ENCODE measurements around the gene FOXO3. TPM values are rescaled to one million over a fixed set of nuclear protein-coding genes. Genes with fewer than 3 reads are reported as not detected.

Gene FOXO3
- total and polyA plus RNA-seq, 2 of the 8 experiments (the other 6 are each of a cell fraction or from before 2014, with no cell fraction given): 13.1 to 19.3 TPM

DNA sequence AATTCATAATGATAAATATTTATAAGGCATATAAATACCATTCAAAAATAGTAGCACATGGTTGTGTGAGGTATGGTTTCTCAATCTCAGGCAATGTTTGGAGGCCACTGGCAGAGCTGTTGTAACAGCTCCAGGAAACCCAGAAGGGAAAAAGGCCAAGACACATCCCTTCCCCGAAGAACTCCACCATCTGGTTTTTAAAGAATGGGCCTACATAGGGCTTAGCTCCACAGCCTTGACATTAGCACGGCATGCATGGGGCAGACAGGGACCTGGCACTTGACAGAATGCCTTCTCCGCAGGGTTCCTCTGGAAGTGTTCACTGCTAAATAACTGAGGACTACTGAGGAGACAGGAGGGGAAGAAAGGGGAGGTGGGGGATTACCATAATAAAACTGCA, 16.1 kb upstream of the FOXO3 start:
- H3K27ac ChIP-seq (ENCODE audit: low read depth, low read length): no peak overlapping the region
- H3K56ac ChIP-seq (replicated peaks; ENCODE audit: insufficient read length, low read depth, low read length): no peak overlapping the region
- no peak overlapping the region for H3K18ac ChIP-seq (ENCODE audit: extremely low read depth, low read length)
- H3K23ac ChIP-seq (ENCODE audit: insufficient read length): no peak overlapping the region
- no peak overlapping the region for H3K4ac ChIP-seq (replicated peaks; ENCODE audit: insufficient read length, low read depth, low read length)
- no peaks in the 10 kb centered on the region for H3K36me3 ChIP-seq (ENCODE audit: control insufficient read depth in 2 of 4, insufficient read depth in 4 of 4, low read length in 3 of 4)
- no peak overlapping the region for H2BK12ac ChIP-seq (ENCODE audit: low read depth, low read length)
- H3K27me3 ChIP-seq (replicated peaks in 1 of 4; ENCODE audit: control insufficient read depth in 3 of 4, extremely low read depth in 1 of 4, insufficient read depth in 3 of 4, low read length in 3 of 4): no peaks in the 10 kb centered on the region
- FAIRE-seq: no peak
- no peak overlapping the region for H2AFZ ChIP-seq (ENCODE audit: low read length)
- H4K5ac ChIP-seq (ENCODE audit: insufficient read length, low read depth, low read length): no peak overlapping the region
- no peak for DNase-seq (ENCODE audit: low read depth in 1 of 2, low spot score in 2 of 2)
- ChIA-PET POLR2A (ENCODE audit: partially characterized antibody) (interaction anchor here (1.2 kb wide), 1 partner anchor 13 kb away, joined by 4 read pairs; no protein-coding TSS in a partner anchor), CTCF (ENCODE audit: partially characterized antibody) (interaction anchor here (0.5 to 8.0 kb wide), 19 partner anchors 11 to 529 kb away, joined by 3 to 117 read pairs (median 5); no protein-coding TSS in a partner anchor)
- H3K23me2 ChIP-seq (ENCODE audit: low read depth, low read length): no peaks in the 10 kb centered on the region
- H3K4me3 ChIP-seq (ENCODE audit: extremely low read depth in 1 of 4, insufficient read depth in 2 of 4, low read depth in 3 of 4, low read length in 4 of 4): no peak overlapping the region
- no peaks in the 10 kb centered on the region for H3K79me1 ChIP-seq (ENCODE audit: low read depth, low read length)
- H3K4me1 ChIP-seq (replicated peaks in 1 of 4; ENCODE audit: control insufficient read depth in 3 of 4, insufficient read depth in 4 of 4, low read length in 3 of 4): peaks cover 0 to 9% (median 1%) of the 10 kb centered on the region in 4 experiments; a peak in 3 of 7 replicates
- no peaks in the 10 kb centered on the region for H3K9me3 ChIP-seq (ENCODE audit: insufficient read depth in 2 of 2, low read depth in 1 of 2, low read length in 1 of 2)
- WGBS, 2 experiments (ENCODE audit: extremely low coverage in 1 of 2, insufficient coverage in 1 of 2, insufficient read length in 1 of 2, insufficient replicate concordance in 2 of 2, low coverage in 1 of 2, low lambda C conversion rate in 2 of 2, missing lambda C conversion rate in 1 of 2): 89% methylated on average over 3 of the region's 3 CpGs; no CpG with 5 or more reads in 1 of the 2 experiments
- H3K9ac ChIP-seq (replicated peaks in 1 of 4; ENCODE audit: extremely low read depth in 1 of 4, low read depth in 3 of 4, low read length in 3 of 4): no peak overlapping the region
- H2BK5ac ChIP-seq (ENCODE audit: low read depth, low read length): no peak overlapping the region
- H3K79me2 ChIP-seq (ENCODE audit: control insufficient read depth in 1 of 2, insufficient read depth in 2 of 2, low read length in 2 of 2): no peaks in the 10 kb centered on the region
- no peak overlapping the region for H3K4me2 ChIP-seq (ENCODE audit: insufficient read depth in 1 of 2, low read depth in 2 of 2, low read length in 2 of 2)
- no peak overlapping the region for H3K14ac ChIP-seq (ENCODE audit: insufficient read length)
- H2BK15ac ChIP-seq (ENCODE audit: low read length): no peak overlapping the region
- H4K20me1 ChIP-seq (replicated peaks in 1 of 2; ENCODE audit: control insufficient read depth in 1 of 2, insufficient read depth in 2 of 2, low read length in 2 of 2): no peaks in the 10 kb centered on the region
- H2BK120ac ChIP-seq (replicated peaks; ENCODE audit: low read depth, low read length): no peak overlapping the region
- no peak overlapping the region for H2BK20ac ChIP-seq (ENCODE audit: low read length)
- no peak overlapping the region for H2AK5ac ChIP-seq (ENCODE audit: low read depth, low read length)
- no peak overlapping the region for H4K91ac ChIP-seq (replicated peaks; ENCODE audit: insufficient read length, low read length)
- no peak overlapping the region for H4K8ac ChIP-seq (ENCODE audit: extremely low read depth, insufficient read depth, low read length)
